ENCODE measurements around the gene MAP4K5. TPM values are rescaled to one million over a fixed set of nuclear protein-coding genes. Genes with fewer than 3 reads are reported as not detected.

The MAP4K5 gene
- total RNA-seq, 1 experiment from 2014 or later, result 17.2 TPM

GRCh38 chr14:50389668-50390441, 142.5 kb downstream of the MAP4K5 start:
- Histone ChIP-seq H3K27me3 (ENCODE audit: control insufficient read depth, insufficient read depth, low read length) (no peaks in the 10 kb centered on the region), H3K4me3 (ENCODE audit: insufficient read depth, low read depth, low read length) (no peak overlapping the region), H3K36me3 (replicated peaks; ENCODE audit: control insufficient read depth, insufficient read depth, low read length) (no peaks in the 10 kb centered on the region)
- no peak for DNase-seq

- Histone ChIP-seq H3K4me3 (ENCODE audit: insufficient read depth, low read depth, low read length) (no peak overlapping the region), H3K36me3 (replicated peaks; ENCODE audit: control insufficient read depth, insufficient read depth, low read length) (no peaks in the 10 kb centered on the region), H3K27me3 (ENCODE audit: control insufficient read depth, insufficient read depth, low read length) (no peaks in the 10 kb centered on the region)
- peak; percentile 52 for DNase-seq
These were observed 144.0 kb downstream of the MAP4K5 start for GRCh38 chr14:50388256-50388931.

GRCh38 chr14:50387548-50387947, 144.8 kb downstream of the MAP4K5 start:
- Histone ChIP-seq H3K27me3 (ENCODE audit: control insufficient read depth, insufficient read depth, low read length) (no peaks in the 10 kb centered on the region), H3K4me3 (ENCODE audit: insufficient read depth, low read depth, low read length) (no peak overlapping the region), H3K36me3 (replicated peaks; ENCODE audit: control insufficient read depth, insufficient read depth, low read length) (no peaks in the 10 kb centered on the region)
- no peak for DNase-seq

- Histone ChIP-seq H3K27me3 (ENCODE audit: control insufficient read depth, insufficient read depth, low read length) (no peaks in the 10 kb centered on the region), H3K36me3 (replicated peaks; ENCODE audit: control insufficient read depth, insufficient read depth, low read length) (no peaks in the 10 kb centered on the region), H3K4me3 (ENCODE audit: insufficient read depth, low read depth, low read length) (no peak overlapping the region)
- DNase-seq, result peak; percentile 18
These were observed 148.6 kb downstream of the MAP4K5 start for GRCh38 chr14:50383618-50384225.

GRCh38 chr14:50381823-50382287, 150.5 kb downstream of the MAP4K5 start:
- H3K4me3 ChIP-seq (ENCODE audit: insufficient read depth, low read depth, low read length), result no peak overlapping the region
- no peak for DNase-seq
- no peaks in the 10 kb centered on the region for H3K36me3 ChIP-seq (replicated peaks; ENCODE audit: control insufficient read depth, insufficient read depth, low read length)
- H3K27me3 ChIP-seq (ENCODE audit: control insufficient read depth, insufficient read depth, low read length), result no peaks in the 10 kb centered on the region

GRCh38 chr14:50381008-50381407, 151.4 kb downstream of the MAP4K5 start:
- Histone ChIP-seq H3K36me3 (replicated peaks; ENCODE audit: control insufficient read depth, insufficient read depth, low read length) (no peaks in the 10 kb centered on the region), H3K4me3 (ENCODE audit: insufficient read depth, low read depth, low read length) (no peak overlapping the region), H3K27me3 (ENCODE audit: control insufficient read depth, insufficient read depth, low read length) (no peaks in the 10 kb centered on the region)
- DNase-seq, result no peak

GRCh38 chr14:50380455-50380854, 151.9 kb downstream of the MAP4K5 start:
- DNase-seq, result no peak
- H3K4me3 ChIP-seq (ENCODE audit: insufficient read depth, low read depth, low read length), result no peak overlapping the region

GRCh38 chr14:50379563-50379962, 152.8 kb downstream of the MAP4K5 start:
- no peaks in the 10 kb centered on the region for H3K27me3 ChIP-seq (ENCODE audit: control insufficient read depth, insufficient read depth, low read length)
- no peak for DNase-seq

More at GRCh38 chr14:50380455-50380854, 151.9 kb downstream of the MAP4K5 start:
- Histone ChIP-seq H3K27me3 (ENCODE audit: control insufficient read depth, insufficient read depth, low read length) (no peaks in the 10 kb centered on the region), H3K36me3 (replicated peaks; ENCODE audit: control insufficient read depth, insufficient read depth, low read length) (no peaks in the 10 kb centered on the region)

GRCh38 chr14:50377550-50378085, 154.8 kb downstream of the MAP4K5 start:
- Histone ChIP-seq H3K4me3 (ENCODE audit: insufficient read depth, low read depth, low read length) (no peak overlapping the region), H3K36me3 (replicated peaks; ENCODE audit: control insufficient read depth, insufficient read depth, low read length) (no peaks in the 10 kb centered on the region), H3K27me3 (ENCODE audit: control insufficient read depth, insufficient read depth, low read length) (no peaks in the 10 kb centered on the region)
- DNase-seq, result no peak

More at GRCh38 chr14:50379563-50379962, 152.8 kb downstream of the MAP4K5 start:
- Histone ChIP-seq H3K36me3 (replicated peaks; ENCODE audit: control insufficient read depth, insufficient read depth, low read length) (no peaks in the 10 kb centered on the region), H3K4me3 (ENCODE audit: insufficient read depth, low read depth, low read length) (no peak overlapping the region)

- DNase-seq, result no peak
- Histone ChIP-seq H3K36me3 (replicated peaks; ENCODE audit: control insufficient read depth, insufficient read depth, low read length) (no peaks in the 10 kb centered on the region), H3K4me3 (ENCODE audit: insufficient read depth, low read depth, low read length) (no peak overlapping the region), H3K27me3 (ENCODE audit: control insufficient read depth, insufficient read depth, low read length) (no peaks in the 10 kb centered on the region)
These were observed 156.6 kb downstream of the MAP4K5 start for GRCh38 chr14:50375760-50376159.

GRCh38 chr14:50373959-50374358, 158.4 kb downstream of the MAP4K5 start:
- H3K4me3 ChIP-seq (ENCODE audit: insufficient read depth, low read depth, low read length), result no peak overlapping the region
- H3K36me3 ChIP-seq (replicated peaks; ENCODE audit: control insufficient read depth, insufficient read depth, low read length), result no peaks in the 10 kb centered on the region
- no peaks in the 10 kb centered on the region for H3K27me3 ChIP-seq (ENCODE audit: control insufficient read depth, insufficient read depth, low read length)
- no peak for DNase-seq

- no peaks in the 10 kb centered on the region for H3K36me3 ChIP-seq (replicated peaks; ENCODE audit: control insufficient read depth, insufficient read depth, low read length)
- DNase-seq, result no peak
- no peak overlapping the region for H3K4me3 ChIP-seq (ENCODE audit: insufficient read depth, low read depth, low read length)
- H3K27me3 ChIP-seq (ENCODE audit: control insufficient read depth, insufficient read depth, low read length), result no peaks in the 10 kb centered on the region
These were observed 160.8 kb downstream of the MAP4K5 start for GRCh38 chr14:50371546-50371945.
